Activated T-cell treated with anti-CD3 and anti-CD28 coated beads, Interleukin-2, amount 50 U/mL, for 72 hours (primary cell): ENCODE results near the gene CDC42BPA. TPM values are rescaled to one million over a fixed set of nuclear protein-coding genes. Genes with fewer than 3 reads are reported as not detected.

ENCODE experiments used
- ATAC-seq, 2 donors: fragments of 150-1000 bp; cut with Tn5 transposase; replicated peaks in 1 of 2; 2 replicates each; pipeline ENCODE4 v1.10.0; 2021; ENCODE audit warnings: moderate library complexity in 2 of 2, mild to moderate bottlenecking in 1 of 2
- DNase-seq, 2 donors: peaks; one replicate each; pipeline ENCODE4 v3.0.0; 2021 to 2022; ENCODE audit warnings: mixed read lengths in 1 of 2
- H3K27ac Mint-ChIP-seq: one replicate; pipeline ENCODE4 v1.8.0; 2022; ENCODE audit warnings: mild to moderate bottlenecking, moderate library complexity, mixed read lengths
- H3K27me3 Mint-ChIP-seq: one replicate; pipeline ENCODE4 v1.8.0; 2022; ENCODE audit warnings: low read depth, mixed read lengths
- H3K36me3 Mint-ChIP-seq, 2 donors: one replicate each; pipeline ENCODE4 v1.8.0; 2022; ENCODE audit warnings: mixed read lengths in 2 of 2, mild to moderate bottlenecking in 1 of 2; ENCODE audit not compliant: insufficient read depth in 2 of 2
- H3K4me1 Mint-ChIP-seq: one replicate; pipeline ENCODE4 v1.8.0; 2022; ENCODE audit warnings: low read depth, mixed read lengths
- H3K4me3 Mint-ChIP-seq, 2 donors: one replicate each; pipeline ENCODE4 v1.8.0; 2022; ENCODE audit warnings: mild to moderate bottlenecking in 2 of 2, mixed read lengths in 2 of 2, moderate library complexity in 2 of 2
- H3K9me3 Mint-ChIP-seq, 2 donors: one replicate each; pipeline ENCODE4 v1.8.0; 2022; ENCODE audit warnings: mixed read lengths in 2 of 2
- total RNA-seq, 2 donors: library from RNA; stranded (reverse); gene quantifications; one replicate each; pipeline ENCODE4 v1.2.3, GENCODE V29; 2022

The CDC42BPA gene
- total RNA-seq, 2 donors from 2014 or later = 6.2 to 11.6 TPM

GRCh38 chr1:227323967-227324268, 5.6 kb upstream of the CDC42BPA start:
- no peak overlapping the region for H3K4me3 Mint-ChIP-seq
- H3K9me3 Mint-ChIP-seq = peaks cover 0 to 3% of the 10 kb centered on the region in 2 donors
- DNase-seq = no peak
- H3K4me1 Mint-ChIP-seq = peaks cover 14% of the 10 kb centered on the region
- H3K36me3 Mint-ChIP-seq = no peaks in the 10 kb centered on the region
- H3K27me3 Mint-ChIP-seq = peaks cover 48% of the 10 kb centered on the region
- ATAC-seq = no peak
- H3K27ac Mint-ChIP-seq = no peak overlapping the region

- Mint-ChIP-seq H3K9me3 (peaks cover 0 to 3% of the 10 kb centered on the region in 2 donors), H3K27me3 (peaks cover 49% of the 10 kb centered on the region), H3K4me1 (peaks cover 14% of the 10 kb centered on the region), H3K36me3 (no peaks in the 10 kb centered on the region), H3K27ac (no peak overlapping the region), H3K4me3 (no peak overlapping the region)
- ATAC-seq (no peak), DNase-seq (no peak)
These were observed 5.1 kb upstream of the CDC42BPA start for GRCh38 chr1:227323171-227323966.

GRCh38 chr1:227322376-227322775, 4.1 kb upstream of the CDC42BPA start:
- peaks cover 14% of the 10 kb centered on the region for H3K4me1 Mint-ChIP-seq
- H3K27ac Mint-ChIP-seq = no peak overlapping the region
- no peak overlapping the region for H3K4me3 Mint-ChIP-seq
- H3K36me3 Mint-ChIP-seq = peaks cover 0 to 1% of the 10 kb centered on the region in 2 donors
- peaks cover 53% of the 10 kb centered on the region for H3K27me3 Mint-ChIP-seq
- ATAC-seq = no peak
- DNase-seq = no peak
- H3K9me3 Mint-ChIP-seq = peaks cover 0 to 3% of the 10 kb centered on the region in 2 donors

GRCh38 chr1:227321035-227321434, 2.7 kb upstream of the CDC42BPA start:
- Mint-ChIP-seq H3K36me3 (peaks cover 0 to 2% of the 10 kb centered on the region in 2 donors), H3K4me3 (no peak overlapping the region), H3K27ac (no peak overlapping the region), H3K9me3 (peaks cover 0 to 3% of the 10 kb centered on the region in 2 donors), H3K4me1 (peaks cover 25% of the 10 kb centered on the region), H3K27me3 (peaks cover 67% of the 10 kb centered on the region)
- DNase-seq (peak in 1 of 2 donors; percentile 4), ATAC-seq (peak; percentile 28 to 35)

GRCh38 chr1:227320476-227320875, 2.2 kb upstream of the CDC42BPA start:
- H3K27me3 Mint-ChIP-seq = peaks cover 72% of the 10 kb centered on the region

GRCh38 chr1:227318853-227319607, 738 bp upstream of the CDC42BPA start:
- H3K9me3 Mint-ChIP-seq = peaks cover 0 to 3% of the 10 kb centered on the region in 2 donors
- H3K27me3 Mint-ChIP-seq = peaks cover 78% of the 10 kb centered on the region
- peaks cover 0 to 2% of the 10 kb centered on the region in 2 donors for H3K36me3 Mint-ChIP-seq
- no peak for ATAC-seq
- H3K4me3 Mint-ChIP-seq = peak overlapping the region; percentile 71 to 73
- H3K4me1 Mint-ChIP-seq = peaks cover 31% of the 10 kb centered on the region
- DNase-seq = peak in 1 of 2 donors; percentile 4
- no peak overlapping the region for H3K27ac Mint-ChIP-seq

More at GRCh38 chr1:227320476-227320875, 2.2 kb upstream of the CDC42BPA start:
- H3K4me3 Mint-ChIP-seq = no peak overlapping the region
- H3K27ac Mint-ChIP-seq = no peak overlapping the region
- DNase-seq (no peak), ATAC-seq (no peak)
- peaks cover 31% of the 10 kb centered on the region for H3K4me1 Mint-ChIP-seq
- H3K9me3 Mint-ChIP-seq = peaks cover 0 to 3% of the 10 kb centered on the region in 2 donors
- H3K36me3 Mint-ChIP-seq = peaks cover 0 to 2% of the 10 kb centered on the region in 2 donors

- Mint-ChIP-seq H3K4me1 (peaks cover 31% of the 10 kb centered on the region), H3K4me3 (peak overlapping the region; percentile 85 to 93), H3K9me3 (no peaks in the 10 kb centered on the region), H3K27me3 (peaks cover 67% of the 10 kb centered on the region), H3K36me3 (peaks cover 0 to 2% of the 10 kb centered on the region in 2 donors), H3K27ac (peak overlapping the region; percentile 24)
- ATAC-seq (no peak), DNase-seq (no peak)
These were observed 723 bp downstream of the CDC42BPA start for GRCh38 chr1:227317523-227318015.

GRCh38 chr1:227317011-227317451, 1.3 kb downstream of the CDC42BPA start:
- H3K27ac Mint-ChIP-seq = peak overlapping the region; percentile 60
- peak overlapping the region; percentile 65 to 85 for H3K4me3 Mint-ChIP-seq
- no peak for DNase-seq
- H3K9me3 Mint-ChIP-seq = no peaks in the 10 kb centered on the region
- peaks cover 62% of the 10 kb centered on the region for H3K27me3 Mint-ChIP-seq
- no peak for ATAC-seq
- H3K4me1 Mint-ChIP-seq = peaks cover 31% of the 10 kb centered on the region
- H3K36me3 Mint-ChIP-seq = peaks cover 0 to 2% of the 10 kb centered on the region in 2 donors

GRCh38 chr1:227316456-227316855, 1.8 kb downstream of the CDC42BPA start:
- DNase-seq = no peak
- Mint-ChIP-seq H3K27me3 (peaks cover 63% of the 10 kb centered on the region), H3K4me3 (peak overlapping the region; percentile 65 to 85)

GRCh38 chr1:227315629-227316346, 2.5 kb downstream of the CDC42BPA start:
- Mint-ChIP-seq H3K4me1 (peaks cover 23% of the 10 kb centered on the region), H3K4me3 (peak overlapping the region; percentile 65 to 85), H3K27me3 (peaks cover 58% of the 10 kb centered on the region), H3K36me3 (peaks cover 0 to 2% of the 10 kb centered on the region in 2 donors), H3K9me3 (no peaks in the 10 kb centered on the region), H3K27ac (no peak overlapping the region)
- no peak for ATAC-seq
- DNase-seq = no peak

More at GRCh38 chr1:227316456-227316855, 1.8 kb downstream of the CDC42BPA start:
- ATAC-seq = no peak
- no peak overlapping the region for H3K27ac Mint-ChIP-seq
- no peaks in the 10 kb centered on the region for H3K9me3 Mint-ChIP-seq
- peaks cover 30% of the 10 kb centered on the region for H3K4me1 Mint-ChIP-seq
- peaks cover 0 to 2% of the 10 kb centered on the region in 2 donors for H3K36me3 Mint-ChIP-seq

GRCh38 chr1:227314014-227314848, 4.1 kb downstream of the CDC42BPA start:
- Mint-ChIP-seq H3K27ac (no peak overlapping the region), H3K4me3 (peak overlapping the region in 1 of 2 donors; percentile 2), H3K4me1 (peaks cover 20% of the 10 kb centered on the region), H3K27me3 (peaks cover 42% of the 10 kb centered on the region), H3K9me3 (no peaks in the 10 kb centered on the region), H3K36me3 (peaks cover 0 to 2% of the 10 kb centered on the region in 2 donors)
- no peak for ATAC-seq
- no peak for DNase-seq
